NB4 (cell line): Measurements from ENCODE around the gene TBXAS1.

Experiments
- POLR2A ChIP-seq: IDR thresholded peaks from 2 replicates; pipeline ENCODE4 v1.6.1; 2011; ENCODE audit warnings: mild to moderate bottlenecking; ENCODE audit not compliant: insufficient read length; ENCODE audit errors: extremely low read depth
- TF ChIP-seq, protein P1 (sequence below): IDR thresholded peaks from one replicate; pipeline ENCODE4 v1.5.1; 2012; ENCODE audit warnings: low read depth, low read length

DNA sequence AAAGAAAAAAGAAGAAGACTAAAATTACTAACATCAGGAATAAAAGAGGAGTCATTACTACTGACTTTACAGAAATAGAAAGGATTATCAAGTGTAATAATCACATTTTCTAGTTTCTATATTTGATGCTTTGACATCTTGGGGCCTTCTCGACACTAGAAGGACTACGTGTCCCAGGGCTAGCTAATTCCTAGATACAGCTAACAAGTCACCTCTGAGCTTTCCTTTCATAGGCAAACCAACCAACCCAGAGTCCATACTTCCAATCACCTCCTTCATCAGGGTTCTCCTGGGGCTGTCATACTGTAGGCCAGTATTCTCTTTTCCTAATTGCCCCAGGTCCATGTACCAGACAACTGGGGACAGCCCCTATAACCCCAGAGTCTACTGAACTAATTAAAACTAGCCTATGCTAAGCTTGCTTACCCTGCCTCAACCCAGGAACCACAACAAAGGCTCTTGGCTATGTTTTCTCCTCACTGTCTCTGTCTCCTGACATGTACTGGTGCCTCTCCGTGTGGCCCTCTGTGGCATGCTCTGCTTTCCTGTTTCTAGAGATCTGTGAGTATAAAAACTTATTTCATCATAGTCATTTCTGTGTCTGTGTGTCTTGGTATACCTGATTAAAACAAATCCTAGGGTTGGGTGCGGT is 240.4 kb downstream of the TBXAS1 start:
- TF ChIP-seq POLR2A: no peak
- TF ChIP-seq, protein P1, sequence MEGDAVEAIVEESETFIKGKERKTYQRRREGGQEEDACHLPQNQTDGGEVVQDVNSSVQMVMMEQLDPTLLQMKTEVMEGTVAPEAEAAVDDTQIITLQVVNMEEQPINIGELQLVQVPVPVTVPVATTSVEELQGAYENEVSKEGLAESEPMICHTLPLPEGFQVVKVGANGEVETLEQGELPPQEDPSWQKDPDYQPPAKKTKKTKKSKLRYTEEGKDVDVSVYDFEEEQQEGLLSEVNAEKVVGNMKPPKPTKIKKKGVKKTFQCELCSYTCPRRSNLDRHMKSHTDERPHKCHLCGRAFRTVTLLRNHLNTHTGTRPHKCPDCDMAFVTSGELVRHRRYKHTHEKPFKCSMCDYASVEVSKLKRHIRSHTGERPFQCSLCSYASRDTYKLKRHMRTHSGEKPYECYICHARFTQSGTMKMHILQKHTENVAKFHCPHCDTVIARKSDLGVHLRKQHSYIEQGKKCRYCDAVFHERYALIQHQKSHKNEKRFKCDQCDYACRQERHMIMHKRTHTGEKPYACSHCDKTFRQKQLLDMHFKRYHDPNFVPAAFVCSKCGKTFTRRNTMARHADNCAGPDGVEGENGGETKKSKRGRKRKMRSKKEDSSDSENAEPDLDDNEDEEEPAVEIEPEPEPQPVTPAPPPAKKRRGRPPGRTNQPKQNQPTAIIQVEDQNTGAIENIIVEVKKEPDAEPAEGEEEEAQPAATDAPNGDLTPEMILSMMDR: no peak
